Right lobe of liver (tissue), 6 donors: Measurements from ENCODE around the gene TMEM147. TPM values are rescaled to one million over a fixed set of nuclear protein-coding genes. Genes with fewer than 3 reads are reported as not detected.

Experiments used
- ATAC-seq, 4 donors: fragments of 200-7000 bp; cut with Tn5 transposase; one replicate each; pipeline ENCODE4 v1.9.1; 2020; ENCODE audit warnings: mild to moderate bottlenecking in 4 of 4, moderate library complexity in 4 of 4
- DNase-seq, 3 donors: peaks; one replicate each; pipeline ENCODE4 v3.0.0-alpha.2; 2020
- H3K27ac ChIP-seq, 3 donors: fragments of 200-600 bp; one replicate each; pipeline ENCODE4 v1.8.0; 2022
- H3K27me3 ChIP-seq, 2 donors: fragments of 200-600 bp; one replicate each; pipeline ENCODE4 v1.8.0; 2022
- H3K36me3 ChIP-seq, 4 donors: fragments of 200-600 bp; sonication (generic) in 1 of 4; one replicate each; pipeline versions ENCODE4 v1.5.1 to v1.8.0; 2017 to 2022; ENCODE audit warnings: control low read depth in 1 of 4
- H3K4me1 ChIP-seq, 4 donors: fragments of 200-600 bp; sonication (generic) in 1 of 4; one replicate each; pipeline versions ENCODE4 v1.5.1 to v1.8.0; 2017 to 2022; ENCODE audit warnings: control low read depth in 1 of 4
- H3K4me3 ChIP-seq, 3 donors: fragments of 200-600 bp; one replicate each; pipeline ENCODE4 v1.8.0; 2022
- H3K9me3 ChIP-seq, 4 donors: fragments of 200-600 bp; sonication (generic) in 1 of 4; one replicate each; pipeline versions ENCODE4 v1.5.1 to v1.8.0; 2017 to 2022; ENCODE audit warnings: control low read depth in 1 of 4
- CTCF ChIP-seq, 4 donors: fragments of 200-600 bp in 3 of 4; fragments of 450-650 bp in 1 of 4; IDR thresholded peaks; one replicate each; pipeline versions ENCODE4 v1.5.1 to v1.8.0; 2016 to 2022; ENCODE audit warnings: antibody characterized with exemption in 4 of 4, mild to moderate bottlenecking in 2 of 4
- POLR2A ChIP-seq: fragments of 450-650 bp; IDR thresholded peaks from one replicate; pipeline ENCODE4 v1.6.1; 2017; ENCODE audit warnings: antibody characterized with exemption, mild to moderate bottlenecking
- WGBS: methylation state at CpG from one replicate; pipeline ENCODE4 v1.1.6; 2018; ENCODE audit warnings: low coverage, low lambda C conversion rate; ENCODE audit not compliant: insufficient coverage; ENCODE audit errors: missing lambda C conversion rate; 5-methylcytosine and 5-hydroxymethylcytosine counted together
- intact Hi-C, 2 donors: fragments of 100-400 bp; cut with DNase I; formaldehyde crosslinking; loops; one replicate each; pipeline versions ENCODE4 v1.11.2 to v1.14.1; 2022
- total RNA-seq, 6 experiments: library from RNA; depleted of rRNA in 2 of 6; stranded (reverse); fragments of >200 nt in 2 of 6; fragmentation: NEBNext Ultra II Directional in 3 of 6; extraction: Animal tissue kit (Norgen Biotek cat#: 25700) in 3 of 6; gene quantifications; one replicate each; pipeline versions ENCODE4 v1.1.0 to v1.2.4, GENCODE V29; 2016 to 2023
- donor health status: DM: no; HTN: yes; CAD: no.
- donor health status: DM: no; HTN: no; CAD: no.
- donor health status: DM: no; HTN: no; CAD: no.
- donor health status: DM: no; HTN: yes; CAD: no.
- donor health status: DM: no; HTN: yes; CAD: no.

Gene TMEM147
- total RNA-seq, 6 experiments from 2014 or later: 29.4 to 65.7 (median 36.2) TPM

DNA sequence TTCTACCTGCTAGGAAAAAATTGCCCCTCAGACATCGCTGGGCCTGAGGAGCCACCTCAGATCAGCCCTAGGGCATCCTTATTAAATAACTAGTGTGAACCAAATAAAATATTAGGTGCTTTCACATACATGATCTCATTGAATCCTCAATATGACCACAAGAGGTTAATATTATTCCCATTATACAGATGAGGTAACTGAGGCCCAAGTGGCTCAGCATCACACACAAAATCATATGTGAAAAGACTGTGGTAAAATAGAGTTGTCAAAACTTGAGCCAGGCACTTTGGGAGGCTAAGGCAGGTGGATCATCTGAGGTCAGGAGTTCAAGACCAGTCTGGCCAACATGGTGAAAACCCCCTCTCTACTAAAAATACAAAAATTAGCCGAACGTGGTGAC lies 29.1 kb upstream of the TMEM147 start:
- intact Hi-C loops: no loop called here
- ATAC-seq: no peak
- WGBS: 83% methylated on average over 3 of the region's 3 CpGs
- no peak overlapping the region for H3K27ac ChIP-seq
- no peaks in the 10 kb centered on the region for H3K4me1 ChIP-seq
- no peaks in the 10 kb centered on the region for H3K27me3 ChIP-seq
- H3K9me3 ChIP-seq: no peaks in the 10 kb centered on the region
- H3K36me3 ChIP-seq: no peaks in the 10 kb centered on the region
- no peak for TF ChIP-seq CTCF (IDR thresholded peaks at IDR 0.05)
- no peak for TF ChIP-seq POLR2A
- no peak for DNase-seq
- H3K4me3 ChIP-seq: no peak overlapping the region

DNA sequence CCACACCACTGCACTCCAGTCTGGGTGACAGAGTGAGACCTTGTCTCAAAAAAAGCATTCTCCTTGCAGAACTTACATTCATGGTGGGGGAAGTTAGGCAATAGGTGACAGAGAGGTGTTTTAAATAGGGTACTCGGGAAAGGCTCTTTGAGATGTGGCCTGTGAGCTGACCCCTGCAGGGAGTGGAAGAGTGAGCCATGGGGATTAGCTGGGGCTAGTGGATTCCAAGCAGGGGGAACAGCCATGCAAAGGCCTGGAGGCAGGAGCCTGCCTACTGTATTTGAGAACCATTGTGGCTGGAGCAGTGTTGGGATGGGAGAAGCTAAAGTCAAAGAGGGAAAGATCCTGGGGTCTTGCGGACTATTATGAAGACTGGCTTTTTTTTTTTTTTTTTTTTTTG lies 28.1 kb upstream of the TMEM147 start:
- intact Hi-C loops: no loop called here
- Histone ChIP-seq H3K4me3 (no peak overlapping the region), H3K27me3 (no peaks in the 10 kb centered on the region), H3K36me3 (no peaks in the 10 kb centered on the region), H3K4me1 (no peaks in the 10 kb centered on the region), H3K9me3 (no peaks in the 10 kb centered on the region), H3K27ac (no peak overlapping the region)
- no peak for TF ChIP-seq CTCF (IDR thresholded peaks at IDR 0.05)
- TF ChIP-seq POLR2A: no peak
- no peak for ATAC-seq
- DNase-seq: no peak
- WGBS: 75% methylated on average over 1 of the region's 2 CpGs

DNA sequence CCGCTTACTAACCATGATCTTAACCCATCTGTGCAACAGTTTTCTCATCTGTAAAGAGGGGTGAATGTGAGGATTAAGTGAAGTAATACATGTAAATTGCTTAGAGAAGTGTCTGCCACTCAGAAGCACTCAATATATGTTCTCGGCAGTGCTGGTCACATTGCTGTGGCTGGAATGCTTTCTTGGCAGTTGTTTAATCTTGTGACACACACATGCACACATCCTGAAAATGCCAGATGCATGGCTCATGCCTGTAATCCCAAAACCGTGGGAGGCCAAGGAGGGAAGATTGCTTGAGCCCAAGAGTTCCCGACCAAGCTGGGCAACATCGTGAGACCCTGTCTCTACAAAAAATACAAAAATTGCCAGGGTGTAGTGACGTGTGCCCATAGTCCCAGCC lies 27.1 kb upstream of the TMEM147 start:
- Histone ChIP-seq H3K9me3 (no peaks in the 10 kb centered on the region), H3K4me1 (no peaks in the 10 kb centered on the region), H3K36me3 (no peaks in the 10 kb centered on the region), H3K27me3 (no peaks in the 10 kb centered on the region), H3K4me3 (no peak overlapping the region), H3K27ac (no peak overlapping the region)
- intact Hi-C loops: no loop called here
- WGBS: 67% methylated on average over 4 of the region's 6 CpGs
- TF ChIP-seq CTCF (IDR thresholded peaks at IDR 0.05) (no peak), POLR2A (no peak)
- no peak for DNase-seq
- no peak for ATAC-seq

DNA sequence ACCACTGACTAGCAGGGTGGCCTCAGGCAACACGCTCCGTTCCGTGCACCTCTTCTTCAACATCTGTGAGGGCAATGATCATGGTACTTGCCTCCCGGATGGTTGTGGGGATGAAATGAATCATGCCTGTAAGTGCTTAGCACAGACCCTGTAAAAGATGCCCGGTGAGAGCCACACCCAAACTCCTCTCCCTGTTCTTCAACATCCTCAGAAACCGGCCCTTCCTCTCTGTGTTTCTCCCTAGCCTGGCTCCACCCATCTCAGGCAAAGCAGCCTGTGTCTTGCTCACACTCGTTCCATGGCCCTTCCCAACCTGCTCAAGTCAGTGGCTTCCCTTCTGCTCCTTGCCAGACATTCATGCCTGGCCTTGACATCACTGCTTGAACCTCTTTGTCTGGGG lies 26.1 kb upstream of the TMEM147 start:
- Histone ChIP-seq H3K4me3 (no peak overlapping the region), H3K4me1 (no peaks in the 10 kb centered on the region), H3K27ac (no peak overlapping the region), H3K36me3 (no peaks in the 10 kb centered on the region), H3K27me3 (no peaks in the 10 kb centered on the region), H3K9me3 (no peaks in the 10 kb centered on the region)
- TF ChIP-seq POLR2A (no peak), CTCF (IDR thresholded peaks at IDR 0.05) (no peak)
- intact Hi-C loops: no loop called here
- ATAC-seq (no peak), DNase-seq (no peak)
- 59% methylated on average over 7 of the region's 7 CpGs for WGBS

GRCh38 chr19:35521124-35521743 lies 24.2 kb upstream of the TMEM147 start:
- intact Hi-C loops: no loop called here
- no peak for TF ChIP-seq POLR2A
- no peak for TF ChIP-seq CTCF (IDR thresholded peaks at IDR 0.05)
- 63% methylated on average over 2 of the region's 16 CpGs for WGBS
- no peak overlapping the region for H3K4me3 ChIP-seq
- no peaks in the 10 kb centered on the region for H3K4me1 ChIP-seq
- H3K27me3 ChIP-seq: no peaks in the 10 kb centered on the region
- ATAC-seq (no peak), DNase-seq (no peak)
- no peaks in the 10 kb centered on the region for H3K36me3 ChIP-seq
- no peaks in the 10 kb centered on the region for H3K9me3 ChIP-seq
- H3K27ac ChIP-seq: no peak overlapping the region
